Femur (tissue), 1 donor: ENCODE measurements around the gene POU3F1.

Source experiments
- DNase-seq: peaks from one replicate; pipeline ENCODE4 v3.0.0-alpha.2; 2017

Gene POU3F1

GRCh38 chr1:38046333-38046883, at the start of gene POU3F1:
Gene POU3F1 (minus strand): TSS chr1:38046793. CDS start chr1:38046743, 50 bp downstream.
- DNase-seq = no peak

GRCh38 chr1:38095454-38095931, 48.9 kb upstream of the POU3F1 start:
- DNase-seq = no peak

- DNase-seq = no peak
Observed at GRCh38 chr1:38094711-38095290, 48.2 kb upstream of the POU3F1 start.

GRCh38 chr1:38093569-38094520, 47.3 kb upstream of the POU3F1 start:
- no peak for DNase-seq

- no peak for DNase-seq
Observed at GRCh38 chr1:38092256-38092655, 45.7 kb upstream of the POU3F1 start.

- DNase-seq = no peak
Observed at GRCh38 chr1:38090796-38091195, 44.2 kb upstream of the POU3F1 start.

GRCh38 chr1:38089712-38090360, 43.2 kb upstream of the POU3F1 start:
- no peak for DNase-seq

- no peak for DNase-seq
Observed at GRCh38 chr1:38088791-38089190, 42.2 kb upstream of the POU3F1 start.

- peak; percentile 33 for DNase-seq
Observed at GRCh38 chr1:38088366-38088765, 41.8 kb upstream of the POU3F1 start.

- DNase-seq = no peak
Observed at GRCh38 chr1:38087676-38088075, 41.1 kb upstream of the POU3F1 start.

- peak; percentile 44 for DNase-seq
Observed at GRCh38 chr1:38085666-38086330, 39.2 kb upstream of the POU3F1 start.

- no peak for DNase-seq
Observed at GRCh38 chr1:38084700-38085099, 38.1 kb upstream of the POU3F1 start.

GRCh38 chr1:38084113-38084512, 37.5 kb upstream of the POU3F1 start:
- no peak for DNase-seq

- DNase-seq = no peak
Observed at GRCh38 chr1:38083541-38083940, 36.9 kb upstream of the POU3F1 start.

GRCh38 chr1:38082769-38083263, 36.2 kb upstream of the POU3F1 start:
- peak; percentile 33 for DNase-seq

GRCh38 chr1:38079019-38079418, 32.4 kb upstream of the POU3F1 start:
- no peak for DNase-seq

GRCh38 chr1:38077523-38078147, 31.0 kb upstream of the POU3F1 start:
- DNase-seq = no peak

GRCh38 chr1:38076455-38076854, 29.9 kb upstream of the POU3F1 start:
- DNase-seq = no peak

GRCh38 chr1:38076038-38076437, 29.4 kb upstream of the POU3F1 start:
- DNase-seq = peak; percentile 60

- DNase-seq = no peak
Observed at GRCh38 chr1:38075191-38075590, 28.6 kb upstream of the POU3F1 start.

GRCh38 chr1:38074302-38074677, 27.7 kb upstream of the POU3F1 start:
- no peak for DNase-seq
